Gastrocnemius medialis (tissue), 4 donors: ENCODE data around the gene ZNF783.

Experiments used
- CTCF ChIP-seq, 5 experiments: fragments of 450-650 bp in 3 of 5; fragments of 200-600 bp in 2 of 5; sonication (generic) in 2 of 5; IDR thresholded peaks in 4 of 5; conservative IDR thresholded peaks in 1 of 5; 1 replicate in 4 of 5; 2 replicates in 1 of 5; pipeline ENCODE4 v1.5.1; 2016 to 2019; ENCODE audit warnings: antibody characterized with exemption in 5 of 5, mild to moderate bottlenecking in 3 of 5, moderate library complexity in 3 of 5
- POLR2A ChIP-seq, 2 donors: fragments of 450-650 bp; IDR thresholded peaks; one replicate each; pipeline ENCODE4 v1.6.1; 2017; ENCODE audit warnings: antibody characterized with exemption in 2 of 2, mild to moderate bottlenecking in 2 of 2, moderate library complexity in 2 of 2

- TF ChIP-seq POLR2A (IDR thresholded peaks at IDR 0.05) (no peak), CTCF (IDR thresholded peaks at IDR 0.05 in 4 of 5, conservative IDR thresholded peaks at IDR 0.05 in 1 of 5) (no peak)
Measured at GRCh38 chr7:149241696-149242095, 20.3 kb upstream of the ZNF783 start.
